A549 treated with GW870086 at 1 μM for 4 hours (cell line): ENCODE results near the gene CMIP. TPM values are rescaled to one million over a fixed set of nuclear protein-coding genes. Genes with fewer than 3 reads are reported as not detected.

Source experiments
- total RNA-seq: library from RNA; stranded (reverse); fragments of 200-300 nt; extraction: Qiagen RNA extraction; gene quantifications from 5 replicates; pipeline ENCODE4 v1.2.3, GENCODE V29; 2022; ENCODE audit warnings: low read depth

The CMIP gene
- total RNA-seq, result 77.8 to 100 TPM (median 94.7 TPM) in 5 replicates

DNA sequence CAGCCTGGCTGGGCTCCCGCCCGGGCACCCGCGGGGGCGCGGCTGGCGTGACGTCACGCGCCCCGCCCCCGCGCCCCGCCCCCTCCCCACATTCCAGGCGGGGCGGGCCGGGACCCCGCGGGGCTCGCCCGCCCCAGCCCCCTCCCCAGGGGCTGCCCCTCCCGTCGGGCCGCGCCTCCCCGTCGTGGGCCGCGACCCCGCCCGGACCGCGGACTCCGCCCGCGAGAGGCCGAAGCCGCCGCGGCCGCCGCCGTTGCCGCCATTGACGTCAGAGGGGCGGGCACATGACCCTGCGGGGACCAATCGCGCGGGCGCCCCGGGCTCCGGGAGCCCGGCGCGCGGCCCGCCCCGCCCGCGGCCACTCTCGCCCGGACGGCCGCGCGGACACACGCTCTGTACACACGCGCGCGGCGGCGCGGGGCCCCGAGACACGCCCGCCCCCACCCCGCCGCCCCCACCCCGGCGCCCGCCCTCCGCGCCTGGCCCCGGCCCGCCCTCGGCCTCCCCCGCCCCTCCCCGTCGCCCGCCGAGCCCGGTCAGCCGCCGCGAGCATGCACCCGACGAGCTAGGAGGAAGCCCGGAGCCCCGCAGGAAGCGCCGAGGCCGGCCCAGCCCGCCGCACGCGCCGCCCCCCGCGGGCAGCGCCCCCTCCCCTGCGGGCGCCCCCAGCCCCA, at the start of gene CMIP:
Gene CMIP, plus strand, starts transcription at position 361 of the 674 bp plus-strand sequence.

Other genes with a start within 250 kb of the CMIP start
- 0.81 to 1.1 TPM (median 1.1 TPM) in 5 replicates for gene BCO1, start 206.1 kb upstream of the CMIP start, total RNA-seq
- gene GAN, start 129.8 kb upstream of the CMIP start, total RNA-seq, result 2.2 to 3.1 TPM (median 2.7 TPM) in 5 replicates